HL-60 (cell line): ENCODE measurements around the gene NASP.

Experiments
- DNase-seq, 2 experiments: peaks; one replicate each; pipeline ENCODE4 v3.0.0-alpha.2; 2010 to 2020; ENCODE audit warnings: low read depth in 1 of 2, low spot score in 1 of 2
- H3K27ac ChIP-seq: fragments of 250-450 bp; sonication (Bioruptor Pico); replicated peaks from 2 replicates; pipeline ENCODE4 v1.5.1; 2020; ENCODE audit warnings: mild to moderate bottlenecking, moderate library complexity
- H3K27me3 ChIP-seq: fragments of 250-450 bp; sonication (Bioruptor Pico); 2 replicates; pipeline ENCODE4 v1.5.1; 2021; ENCODE audit warnings: mild to moderate bottlenecking, moderate library complexity; ENCODE audit not compliant: insufficient read depth, poor library complexity, severe bottlenecking
- H3K4me3 ChIP-seq: replicated peaks from 2 replicates; pipeline ENCODE4 v1.5.1; 2011; ENCODE audit warnings: mild to moderate bottlenecking, control low read depth, low read length; ENCODE audit not compliant: insufficient read depth
- GABPA ChIP-seq: IDR thresholded peaks from 2 replicates; pipeline ENCODE4 v1.6.1; 2012; ENCODE audit warnings: low read depth
- POLR2AphosphoS5 ChIP-seq: IDR thresholded peaks from 2 replicates; pipeline ENCODE4 v1.6.1; 2012; ENCODE audit warnings: low read depth
- SPI1 ChIP-seq: IDR thresholded peaks from 2 replicates; pipeline ENCODE4 v1.6.1; 2012; ENCODE audit warnings: low read depth, mild to moderate bottlenecking, borderline replicate concordance
- TF ChIP-seq, protein P1 (sequence below): IDR thresholded peaks from 2 replicates; pipeline ENCODE4 v1.6.1; 2012; ENCODE audit warnings: low read depth; ENCODE audit not compliant: insufficient replicate concordance
- TF ChIP-seq, protein P2 (sequence below): IDR thresholded peaks from one replicate; pipeline ENCODE4 v1.5.1; 2011; ENCODE audit warnings: low read length, control low read depth, inconsistent platforms; ENCODE audit not compliant: insufficient read depth

The NASP gene

DNA sequence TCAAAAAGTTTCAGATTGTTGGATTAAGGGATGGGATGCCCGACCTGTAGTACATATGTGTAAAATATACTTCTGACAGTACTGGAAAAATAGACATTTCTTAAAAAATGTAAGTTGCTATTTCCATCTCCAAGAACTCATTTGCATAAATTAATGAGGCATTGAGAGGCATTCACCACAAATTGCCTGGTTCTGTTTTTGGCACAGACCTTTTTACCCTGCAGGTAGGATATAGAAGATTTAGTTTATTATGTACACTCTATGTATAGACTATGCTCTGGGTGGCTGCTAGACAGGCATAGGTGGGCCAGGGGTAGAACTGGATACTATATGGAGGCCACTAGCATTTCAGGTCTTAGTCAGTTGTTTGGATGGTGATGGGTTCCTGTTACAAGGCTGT lies 32.0 kb downstream of the NASP start:
- no peak overlapping the region for H3K4me3 ChIP-seq
- H3K27me3 ChIP-seq: no peaks in the 10 kb centered on the region
- no peak overlapping the region for H3K27ac ChIP-seq
- TF ChIP-seq, protein P1, sequence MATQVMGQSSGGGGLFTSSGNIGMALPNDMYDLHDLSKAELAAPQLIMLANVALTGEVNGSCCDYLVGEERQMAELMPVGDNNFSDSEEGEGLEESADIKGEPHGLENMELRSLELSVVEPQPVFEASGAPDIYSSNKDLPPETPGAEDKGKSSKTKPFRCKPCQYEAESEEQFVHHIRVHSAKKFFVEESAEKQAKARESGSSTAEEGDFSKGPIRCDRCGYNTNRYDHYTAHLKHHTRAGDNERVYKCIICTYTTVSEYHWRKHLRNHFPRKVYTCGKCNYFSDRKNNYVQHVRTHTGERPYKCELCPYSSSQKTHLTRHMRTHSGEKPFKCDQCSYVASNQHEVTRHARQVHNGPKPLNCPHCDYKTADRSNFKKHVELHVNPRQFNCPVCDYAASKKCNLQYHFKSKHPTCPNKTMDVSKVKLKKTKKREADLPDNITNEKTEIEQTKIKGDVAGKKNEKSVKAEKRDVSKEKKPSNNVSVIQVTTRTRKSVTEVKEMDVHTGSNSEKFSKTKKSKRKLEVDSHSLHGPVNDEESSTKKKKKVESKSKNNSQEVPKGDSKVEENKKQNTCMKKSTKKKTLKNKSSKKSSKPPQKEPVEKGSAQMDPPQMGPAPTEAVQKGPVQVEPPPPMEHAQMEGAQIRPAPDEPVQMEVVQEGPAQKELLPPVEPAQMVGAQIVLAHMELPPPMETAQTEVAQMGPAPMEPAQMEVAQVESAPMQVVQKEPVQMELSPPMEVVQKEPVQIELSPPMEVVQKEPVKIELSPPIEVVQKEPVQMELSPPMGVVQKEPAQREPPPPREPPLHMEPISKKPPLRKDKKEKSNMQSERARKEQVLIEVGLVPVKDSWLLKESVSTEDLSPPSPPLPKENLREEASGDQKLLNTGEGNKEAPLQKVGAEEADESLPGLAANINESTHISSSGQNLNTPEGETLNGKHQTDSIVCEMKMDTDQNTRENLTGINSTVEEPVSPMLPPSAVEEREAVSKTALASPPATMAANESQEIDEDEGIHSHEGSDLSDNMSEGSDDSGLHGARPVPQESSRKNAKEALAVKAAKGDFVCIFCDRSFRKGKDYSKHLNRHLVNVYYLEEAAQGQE: no peak
- TF ChIP-seq, protein P2, sequence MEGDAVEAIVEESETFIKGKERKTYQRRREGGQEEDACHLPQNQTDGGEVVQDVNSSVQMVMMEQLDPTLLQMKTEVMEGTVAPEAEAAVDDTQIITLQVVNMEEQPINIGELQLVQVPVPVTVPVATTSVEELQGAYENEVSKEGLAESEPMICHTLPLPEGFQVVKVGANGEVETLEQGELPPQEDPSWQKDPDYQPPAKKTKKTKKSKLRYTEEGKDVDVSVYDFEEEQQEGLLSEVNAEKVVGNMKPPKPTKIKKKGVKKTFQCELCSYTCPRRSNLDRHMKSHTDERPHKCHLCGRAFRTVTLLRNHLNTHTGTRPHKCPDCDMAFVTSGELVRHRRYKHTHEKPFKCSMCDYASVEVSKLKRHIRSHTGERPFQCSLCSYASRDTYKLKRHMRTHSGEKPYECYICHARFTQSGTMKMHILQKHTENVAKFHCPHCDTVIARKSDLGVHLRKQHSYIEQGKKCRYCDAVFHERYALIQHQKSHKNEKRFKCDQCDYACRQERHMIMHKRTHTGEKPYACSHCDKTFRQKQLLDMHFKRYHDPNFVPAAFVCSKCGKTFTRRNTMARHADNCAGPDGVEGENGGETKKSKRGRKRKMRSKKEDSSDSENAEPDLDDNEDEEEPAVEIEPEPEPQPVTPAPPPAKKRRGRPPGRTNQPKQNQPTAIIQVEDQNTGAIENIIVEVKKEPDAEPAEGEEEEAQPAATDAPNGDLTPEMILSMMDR: no peak
- TF ChIP-seq POLR2AphosphoS5: no peak
- TF ChIP-seq GABPA: no peak
- no peak for TF ChIP-seq SPI1
- no peak for DNase-seq

DNA sequence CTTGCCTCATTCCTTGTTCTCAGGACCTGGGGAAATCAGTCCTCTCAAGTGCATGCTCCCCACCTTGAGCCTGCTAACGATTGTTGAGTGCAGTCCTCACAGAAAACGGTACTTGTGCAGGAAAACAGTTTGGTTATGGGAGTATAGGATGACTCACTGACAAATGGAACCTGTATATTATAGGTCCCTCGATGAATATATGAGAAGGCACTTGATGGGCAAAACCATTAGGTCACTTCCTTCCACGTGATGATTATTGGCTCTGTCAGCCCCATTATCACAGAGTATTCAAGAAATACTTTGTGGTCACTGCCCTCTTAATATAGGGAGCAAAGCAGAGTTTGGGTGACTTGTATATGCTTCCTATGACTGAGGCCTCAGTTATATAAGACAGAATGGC lies 33.8 kb downstream of the NASP start:
- no peak overlapping the region for H3K27ac ChIP-seq
- DNase-seq: no peak
- no peak overlapping the region for H3K4me3 ChIP-seq

DNA sequence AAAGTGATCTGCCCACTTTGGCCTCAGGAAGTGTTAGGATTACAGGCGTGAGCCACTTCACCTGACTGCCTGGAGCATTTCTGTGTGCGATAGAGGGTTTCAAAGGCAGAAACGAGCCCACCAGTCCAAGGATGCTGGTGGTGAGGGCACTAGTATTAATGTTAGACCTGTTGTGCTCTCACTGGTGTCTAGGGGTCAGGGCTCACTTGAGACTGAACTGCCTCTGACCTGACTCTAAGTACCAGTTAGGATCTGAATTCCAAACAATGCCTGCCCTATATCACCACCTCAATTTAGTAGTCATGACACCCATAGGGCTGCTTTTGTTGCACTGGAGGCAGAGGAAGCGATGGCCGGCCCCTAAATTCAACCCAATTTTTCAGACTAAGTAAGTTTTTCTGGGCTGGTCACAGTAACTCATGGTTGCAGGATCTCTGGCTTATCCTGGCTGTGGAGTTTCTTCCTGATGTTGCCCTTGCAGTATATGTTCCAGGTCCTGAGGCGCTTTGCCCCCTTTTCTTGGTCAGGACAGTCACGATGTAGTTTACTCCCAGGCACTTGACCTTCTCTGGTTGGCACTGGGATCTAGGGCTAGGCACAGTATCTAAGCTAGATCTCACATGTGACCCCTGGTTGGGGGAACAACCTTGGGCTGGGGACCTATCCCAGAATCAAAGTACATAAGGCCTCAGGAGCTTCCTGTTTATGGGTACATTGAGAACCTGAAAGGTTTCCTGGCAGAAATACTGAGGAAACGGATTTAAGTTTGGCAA lies 35.5 kb downstream of the NASP start:
- H3K4me3 ChIP-seq: no peak overlapping the region
- no peak for DNase-seq
- H3K27me3 ChIP-seq: no peaks in the 10 kb centered on the region
- H3K27ac ChIP-seq: no peak overlapping the region
- TF ChIP-seq, protein P1: no peak
- TF ChIP-seq POLR2AphosphoS5: peak; percentile 64; the same call in 1 of the 2 replicates
- TF ChIP-seq, protein P2: no peak
- TF ChIP-seq GABPA: no peak
- no peak for TF ChIP-seq SPI1

More for the DNA sequence above, 33.8 kb downstream of the NASP start:
- H3K27me3 ChIP-seq: no peaks in the 10 kb centered on the region
- TF ChIP-seq, protein P1: no peak
- TF ChIP-seq GABPA (no peak), SPI1 (no peak), POLR2AphosphoS5 (no peak)
- TF ChIP-seq, protein P2: no peak
